ENCODE results near the gene CCP110.

- TF ChIP-seq POLR2A (IDR thresholded peaks at IDR 0.05) (no peak), CTCF (IDR thresholded peaks at IDR 0.05) (no peak)
Measured at GRCh38 chr16:19595043-19595767, 71.5 kb downstream of the CCP110 start.

Data from Peyer's patch (tissue), 4 donors.